Natural killer cell (primary cell): ENCODE results near the gene GPBP1. TPM values are rescaled to one million over a fixed set of nuclear protein-coding genes. Genes with fewer than 3 reads are reported as not detected.
A peak's percentile ranks its signal among the peaks of the same experiment; 100 is the strongest.

Experiments
- ATAC-seq, 3 donors: fragments of 150-1000 bp in 2 of 3; fragments of 200-7000 bp in 1 of 3; cut with Tn5 transposase; 1 replicate in 1 of 3; 2 replicates in 2 of 3; pipeline ENCODE4 v1.10.0; 2021; ENCODE audit warnings: mild to moderate bottlenecking in 2 of 3, moderate library complexity in 2 of 3
- DNase-seq, 2 donors: peaks; one replicate each; pipeline versions ENCODE4 v3.0.0 to v3.0.0-alpha.2; 2013 to 2021; ENCODE audit warnings: mixed read lengths in 1 of 2
- H3K27ac ChIP-seq: one replicate; pipeline ENCODE4 v1.5.1; 2013; ENCODE audit warnings: mild to moderate bottlenecking, low read length
- H3K27me3 ChIP-seq: one replicate; pipeline ENCODE4 v1.6.1; 2013; ENCODE audit warnings: low read length; ENCODE audit not compliant: control insufficient read depth, insufficient read depth
- H3K36me3 ChIP-seq: one replicate; pipeline ENCODE4 v1.6.1; 2013; ENCODE audit warnings: low read length; ENCODE audit not compliant: control insufficient read depth, insufficient read depth
- H3K4me1 ChIP-seq: one replicate; pipeline ENCODE4 v1.6.1; 2013; ENCODE audit warnings: low read length; ENCODE audit not compliant: control insufficient read depth, insufficient read depth
- H3K4me3 ChIP-seq: one replicate; pipeline ENCODE4 v1.5.1; 2013; ENCODE audit warnings: low read length
- H3K9me3 ChIP-seq: one replicate; pipeline ENCODE4 v1.6.1; 2013; ENCODE audit warnings: low read length; ENCODE audit not compliant: control insufficient read depth, insufficient read depth
- H3K27ac Mint-ChIP-seq, 2 donors: one replicate each; pipeline ENCODE4 v1.8.0; 2022; ENCODE audit warnings: mild to moderate bottlenecking in 2 of 2, mixed read lengths in 2 of 2, moderate library complexity in 1 of 2
- H3K27me3 Mint-ChIP-seq, 2 donors: one replicate each; pipeline ENCODE4 v1.8.0; 2022; ENCODE audit warnings: low read depth in 2 of 2, mixed read lengths in 2 of 2
- H3K36me3 Mint-ChIP-seq: one replicate; pipeline ENCODE4 v1.8.0; 2022; ENCODE audit warnings: mixed read lengths
- H3K4me1 Mint-ChIP-seq, 2 donors: one replicate each; pipeline ENCODE4 v1.8.0; 2022; ENCODE audit warnings: mixed read lengths in 2 of 2
- H3K4me3 Mint-ChIP-seq: one replicate; pipeline ENCODE4 v1.8.0; 2022; ENCODE audit warnings: mild to moderate bottlenecking, moderate library complexity, mixed read lengths
- H3K9me3 Mint-ChIP-seq, 2 donors: one replicate each; pipeline ENCODE4 v1.8.0; 2022; ENCODE audit warnings: mixed read lengths in 2 of 2
- WGBS: methylation state at CpG from one replicate; pipeline ENCODE4 v1.1.7; 2013; ENCODE audit warnings: missing lambda C conversion rate; ENCODE audit not compliant: insufficient coverage; 5-methylcytosine and 5-hydroxymethylcytosine counted together
- intact Hi-C: fragments of 100-400 bp; cut with micrococcal nuclease; formaldehyde crosslinking; loops from one replicate; pipeline ENCODE4 v1.14.2; 2022
- total RNA-seq, 4 donors: library from RNA; stranded (reverse); fragments of 120-200 nt in 1 of 4; gene quantifications; one replicate each; pipeline versions ENCODE4 v1.2.3 to v1.2.4, GENCODE V29; 2013 to 2022
- TF ChIP-seq, protein P1 (sequence below): fragments of 200-600 bp; IDR thresholded peaks from one replicate; pipeline ENCODE4 v1.8.0; 2022; ENCODE audit warnings: antibody characterized with exemption

The GPBP1 gene
- total RNA-seq, 3 donors from 2014 or later (not counting 1 experiment from before 2014, with no cell fraction given), result 104 to 130 (median 118) TPM

DNA sequence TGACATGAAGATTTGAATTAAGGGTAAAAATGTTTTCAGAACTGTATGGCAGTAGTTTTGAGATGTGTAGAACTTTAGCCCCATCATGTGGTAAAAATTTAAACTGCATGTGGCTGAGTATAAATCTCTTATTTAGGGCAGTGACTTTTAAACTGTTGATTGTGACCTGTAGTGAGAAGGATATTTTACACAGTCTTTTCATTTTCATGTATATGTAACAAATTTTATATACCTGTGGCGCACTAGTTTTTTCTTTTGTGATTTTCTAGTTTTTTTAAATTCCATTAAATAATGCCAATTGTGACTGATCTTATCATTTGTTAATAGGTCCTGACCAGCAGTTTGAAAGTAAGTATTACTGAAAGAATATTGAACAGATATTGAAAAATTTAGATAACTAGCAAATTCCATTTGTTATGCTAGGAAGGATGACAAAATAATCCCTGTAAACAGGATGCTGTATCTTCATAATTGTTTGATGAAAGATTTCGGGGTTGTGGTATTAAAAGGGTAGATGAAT lies 47.2 kb downstream of the GPBP1 start:
- H3K4me3 Mint-ChIP-seq, result peak overlapping the region; percentile 56
- no peak overlapping the region for H3K4me3 ChIP-seq
- no peaks in the 10 kb centered on the region for H3K36me3 ChIP-seq
- ATAC-seq, result peak; percentile 78 to 90 (median 87)
- peaks cover 26 to 28% of the 10 kb centered on the region in 2 donors for H3K4me1 Mint-ChIP-seq
- peak in 1 of 2 donors; percentile 87 for DNase-seq
- H3K9me3 ChIP-seq, result no peaks in the 10 kb centered on the region
- H3K27me3 ChIP-seq, result no peaks in the 10 kb centered on the region
- H3K27ac ChIP-seq, result no peak overlapping the region
- intact Hi-C loops, result loop anchor here (1.0 to 5.0 kb wide), 3 partner anchors 49 to 320 kb away; partner anchors contain the start of gene GPBP1
- no peaks in the 10 kb centered on the region for H3K27me3 Mint-ChIP-seq
- no peaks in the 10 kb centered on the region for H3K9me3 Mint-ChIP-seq
- WGBS, result no CpG with 5 or more reads among the region's 2 CpGs
- no peaks in the 10 kb centered on the region for H3K36me3 Mint-ChIP-seq
- H3K27ac Mint-ChIP-seq, result peak overlapping the region; percentile 81 to 89
- no peaks in the 10 kb centered on the region for H3K4me1 ChIP-seq
- TF ChIP-seq, protein P1, sequence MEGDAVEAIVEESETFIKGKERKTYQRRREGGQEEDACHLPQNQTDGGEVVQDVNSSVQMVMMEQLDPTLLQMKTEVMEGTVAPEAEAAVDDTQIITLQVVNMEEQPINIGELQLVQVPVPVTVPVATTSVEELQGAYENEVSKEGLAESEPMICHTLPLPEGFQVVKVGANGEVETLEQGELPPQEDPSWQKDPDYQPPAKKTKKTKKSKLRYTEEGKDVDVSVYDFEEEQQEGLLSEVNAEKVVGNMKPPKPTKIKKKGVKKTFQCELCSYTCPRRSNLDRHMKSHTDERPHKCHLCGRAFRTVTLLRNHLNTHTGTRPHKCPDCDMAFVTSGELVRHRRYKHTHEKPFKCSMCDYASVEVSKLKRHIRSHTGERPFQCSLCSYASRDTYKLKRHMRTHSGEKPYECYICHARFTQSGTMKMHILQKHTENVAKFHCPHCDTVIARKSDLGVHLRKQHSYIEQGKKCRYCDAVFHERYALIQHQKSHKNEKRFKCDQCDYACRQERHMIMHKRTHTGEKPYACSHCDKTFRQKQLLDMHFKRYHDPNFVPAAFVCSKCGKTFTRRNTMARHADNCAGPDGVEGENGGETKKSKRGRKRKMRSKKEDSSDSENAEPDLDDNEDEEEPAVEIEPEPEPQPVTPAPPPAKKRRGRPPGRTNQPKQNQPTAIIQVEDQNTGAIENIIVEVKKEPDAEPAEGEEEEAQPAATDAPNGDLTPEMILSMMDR, result peak; percentile 93

- Histone ChIP-seq H3K4me1 (no peaks in the 10 kb centered on the region), H3K36me3 (peaks cover 3% of the 10 kb centered on the region), H3K4me3 (no peak overlapping the region), H3K27ac (no peak overlapping the region), H3K27me3 (no peaks in the 10 kb centered on the region), H3K9me3 (no peaks in the 10 kb centered on the region)
- H3K4me1 Mint-ChIP-seq, result peaks cover 22 to 31% of the 10 kb centered on the region in 2 donors
- H3K9me3 Mint-ChIP-seq, result no peaks in the 10 kb centered on the region
- no peaks in the 10 kb centered on the region for H3K36me3 Mint-ChIP-seq
- intact Hi-C loops, result no loop called here
- H3K4me3 Mint-ChIP-seq, result no peak overlapping the region
- no peak for ATAC-seq
- TF ChIP-seq, protein P1, result no peak
- DNase-seq, result no peak
- 86% methylated on average over 3 of the region's 3 CpGs for WGBS
- no peaks in the 10 kb centered on the region for H3K27me3 Mint-ChIP-seq
- peak overlapping the region; percentile 21 to 70 for H3K27ac Mint-ChIP-seq
Measured at GRCh38 chr5:57225553-57225952, 51.7 kb downstream of the GPBP1 start.

- Histone ChIP-seq H3K36me3 (peaks cover 34% of the 10 kb centered on the region), H3K4me3 (no peak overlapping the region), H3K27ac (no peak overlapping the region), H3K9me3 (no peaks in the 10 kb centered on the region), H3K27me3 (no peaks in the 10 kb centered on the region), H3K4me1 (no peaks in the 10 kb centered on the region)
- H3K4me1 Mint-ChIP-seq, result peaks cover 28% of the 10 kb centered on the region in 2 donors
- WGBS, result 92% methylated on average over 4 of the region's 4 CpGs
- ATAC-seq (no peak), DNase-seq (no peak)
- H3K36me3 Mint-ChIP-seq, result peaks cover 8% of the 10 kb centered on the region
- no peaks in the 10 kb centered on the region for H3K27me3 Mint-ChIP-seq
- TF ChIP-seq, protein P1, result no peak
- H3K27ac Mint-ChIP-seq, result peak overlapping the region in 1 of 2 donors; percentile 24
- intact Hi-C loops, result no loop called here
- no peaks in the 10 kb centered on the region for H3K9me3 Mint-ChIP-seq
- no peak overlapping the region for H3K4me3 Mint-ChIP-seq
Measured at GRCh38 chr5:57229313-57229712, 55.5 kb downstream of the GPBP1 start.

- TF ChIP-seq, protein P1, result no peak
- no peak for ATAC-seq
- no peaks in the 10 kb centered on the region for H3K27me3 ChIP-seq
- H3K27ac Mint-ChIP-seq, result peak overlapping the region; percentile 7 to 27
- 91% methylated on average over 2 of the region's 4 CpGs for WGBS
- no peaks in the 10 kb centered on the region for H3K4me1 ChIP-seq
- H3K36me3 Mint-ChIP-seq, result peaks cover 8% of the 10 kb centered on the region
- peaks cover 20 to 32% of the 10 kb centered on the region in 2 donors for H3K4me1 Mint-ChIP-seq
- no peaks in the 10 kb centered on the region for H3K9me3 Mint-ChIP-seq
- no peak overlapping the region for H3K4me3 Mint-ChIP-seq
- intact Hi-C loops, result no loop called here
- H3K9me3 ChIP-seq, result no peaks in the 10 kb centered on the region
- no peak overlapping the region for H3K27ac ChIP-seq
- H3K27me3 Mint-ChIP-seq, result no peaks in the 10 kb centered on the region
- no peak for DNase-seq
- H3K4me3 ChIP-seq, result no peak overlapping the region
- peaks cover 38% of the 10 kb centered on the region for H3K36me3 ChIP-seq
Measured at GRCh38 chr5:57231607-57232006, 57.7 kb downstream of the GPBP1 start.
